K562 (cell line): ENCODE results near the gene DIS3L2. TPM values are rescaled to one million over a fixed set of nuclear protein-coding genes. Genes with fewer than 3 reads are reported as not detected.

Experiments
- ATAC-seq: fragments of 200-7000 bp; cut with Tn5 transposase; 3 replicates; pipeline ENCODE4 v1.9.1; 2020; ENCODE audit warnings: moderate library complexity
- BruUV-seq: library from RNA; stranded (reverse); fragments of 400-500 nt; replicated peaks from 2 replicates; lab custom pipeline; 2021; lab: Mats Ljungman, UMichigan
- CTCF ChIA-PET: fragments of 300-600 bp; formaldehyde crosslinking; extraction: SDS; loops from one replicate; lab custom pipeline; 2021; ENCODE audit warnings: low intra/inter-chr PET ratio; lab: Yijun Ruan, JAX
- POLR2A ChIA-PET: fragments of 300-600, 350-650 bp; sonication (Branson Sonifier 250); formaldehyde crosslinking; extraction: SDS; loops from one replicate; lab custom pipeline; 2021; ENCODE audit warnings: antibody characterized with exemption, inconsistent platforms; lab: Yijun Ruan, JAX
- DNase-seq, 4 experiments: peaks; one replicate each; pipeline versions ENCODE4 v3.0.0 to v3.0.0-alpha.2; 2011 to 2018; ENCODE audit warnings: low spot score in 3 of 4, mixed read lengths in 3 of 4; ENCODE audit errors: extremely low read depth in 1 of 4
- FAIRE-seq: peaks from 2 replicates; lab custom pipeline; 2011; peaks lifted over from hg19 to GRCh38; lab: Jason Lieb, UNC
- H2AFZ ChIP-seq: 2 replicates; pipeline ENCODE4 v1.6.0; 2011; ENCODE audit warnings: low read depth, low read length, control low read depth, inconsistent platforms
- H3K27ac ChIP-seq: fragments of 200-600 bp; 3 replicates; pipeline ENCODE4 v1.8.0; 2011; ENCODE audit warnings: low read depth, mild to moderate bottlenecking, control low read depth, inconsistent platforms, low read length, moderate library complexity, mixed read lengths; ENCODE audit errors: extremely low read depth
- H3K27me3 ChIP-seq, 2 experiments: fragments of 300-600 bp in 1 of 2; 2 replicates in 1 of 2; 3 replicates in 1 of 2; pipeline versions ENCODE4 v1.6.0 to v1.8.0; 2011; ENCODE audit warnings: inconsistent platforms in 2 of 2, low read length in 2 of 2, mild to moderate bottlenecking in 1 of 2, mixed read lengths in 1 of 2, moderate library complexity in 1 of 2; ENCODE audit not compliant: control insufficient read depth in 2 of 2, insufficient read depth in 2 of 2
- H3K36me3 ChIP-seq: fragments of 300-600 bp; 3 replicates; pipeline ENCODE4 v1.8.0; 2011; ENCODE audit warnings: mild to moderate bottlenecking, low read length, inconsistent platforms; ENCODE audit not compliant: control insufficient read depth, insufficient read depth
- H3K4me1 ChIP-seq, 2 experiments: fragments of 200-600 bp in 1 of 2; replicated peaks in 1 of 2; 2 replicates in 1 of 2; 3 replicates in 1 of 2; pipeline versions ENCODE4 v1.5.1 to v1.8.0; 2011; ENCODE audit warnings: inconsistent platforms in 2 of 2, low read length in 2 of 2, mild to moderate bottlenecking in 1 of 2, mixed read lengths in 1 of 2, moderate library complexity in 1 of 2; ENCODE audit not compliant: control insufficient read depth in 2 of 2, insufficient read depth in 2 of 2
- H3K4me2 ChIP-seq: 2 replicates; pipeline ENCODE4 v1.6.1; 2011; ENCODE audit warnings: low read length, control low read depth, inconsistent platforms, mixed read lengths; ENCODE audit not compliant: insufficient read depth
- H3K4me3 ChIP-seq: fragments of 200-600 bp; sonication (generic), shearing (Covaris generic); 2 replicates; pipeline ENCODE4 v1.5.1; 2016; ENCODE audit warnings: control low read depth, inconsistent platforms
- H3K79me2 ChIP-seq: fragments of 200-600 bp; 3 replicates; pipeline ENCODE4 v1.8.0; 2011; ENCODE audit warnings: low read length, inconsistent platforms; ENCODE audit not compliant: control insufficient read depth, insufficient read depth
- H3K9ac ChIP-seq, 2 experiments: 2 replicates each; pipeline versions ENCODE4 v1.6.0 to v1.6.1; 2011; ENCODE audit warnings: low read depth in 2 of 2, low read length in 2 of 2, control low read depth in 1 of 2, inconsistent platforms in 1 of 2, mild to moderate bottlenecking in 1 of 2, mixed read lengths in 1 of 2; ENCODE audit not compliant: insufficient read depth in 1 of 2
- H3K9me1 ChIP-seq: one replicate; pipeline ENCODE4 v1.6.0; 2011; ENCODE audit warnings: inconsistent platforms, mild to moderate bottlenecking, low read length, moderate library complexity; ENCODE audit not compliant: control insufficient read depth, insufficient read depth
- H3K9me3 ChIP-seq: replicated peaks from 2 replicates; pipeline ENCODE4 v1.5.1; 2011; ENCODE audit warnings: low read depth, low read length, inconsistent platforms; ENCODE audit not compliant: control insufficient read depth, insufficient read depth
- H4K20me1 ChIP-seq: replicated peaks from 2 replicates; pipeline ENCODE4 v1.6.1; 2011; ENCODE audit warnings: low read length, inconsistent platforms, mixed read lengths; ENCODE audit not compliant: control insufficient read depth, insufficient read depth
- BHLHE40 ChIP-seq: IDR thresholded peaks from 2 replicates; pipeline ENCODE4 v1.6.1; 2011; ENCODE audit warnings: low read length, improper control_type of control experiment
- HDAC8 ChIP-seq: fragments of 450-650 bp; IDR thresholded peaks from 2 replicates; pipeline ENCODE4 v1.6.1; 2016; ENCODE audit warnings: mild to moderate bottlenecking, missing genetic modification characterization, moderate library complexity, missing compliant biosample characterization
- MEF2D ChIP-seq: conservative IDR thresholded peaks from 2 replicates; pipeline ENCODE4 v1.6.1; 2016; ENCODE audit warnings: low read depth, missing genetic modification characterization, missing compliant biosample characterization
- MIER1 ChIP-seq: fragments of 450-650 bp; IDR thresholded peaks from 2 replicates; pipeline ENCODE4 v1.6.1; 2016; ENCODE audit warnings: antibody characterized with exemption, mild to moderate bottlenecking, low read depth
- POLR2A ChIP-seq: fragments of 450-650 bp; conservative IDR thresholded peaks from 2 replicates; pipeline ENCODE4 v1.6.1; 2016
- RBM34 ChIP-seq: fragments of 200-400 bp; formaldehyde crosslinking; IDR thresholded peaks from 2 replicates; pipeline ENCODE4 v1.6.1; 2018; ENCODE audit warnings: low read length, borderline replicate concordance; ENCODE audit not compliant: insufficient read depth
- SMAD3 ChIP-seq: fragments of 450-650 bp; formaldehyde crosslinking; conservative IDR thresholded peaks from 2 replicates; pipeline ENCODE4 v1.4.0; 2020; ENCODE audit warnings: mild to moderate bottlenecking
- ZNF41 ChIP-seq: fragments of 250-450 bp; sonication (Bioruptor Pico); conservative IDR thresholded peaks from 2 replicates; pipeline ENCODE4 v1.4.0; 2020; ENCODE audit warnings: mild to moderate bottlenecking
- ZNF695 ChIP-seq: fragments of 450-650 bp; formaldehyde crosslinking; IDR thresholded peaks from 2 replicates; pipeline ENCODE4 v1.4.0; 2020; ENCODE audit warnings: mild to moderate bottlenecking, moderate library complexity
- WGBS: fragments of 100-300 bp; shearing (Covaris generic); methylation state at CpG from one replicate; pipeline ENCODE4 v1.1.6; 2016; ENCODE audit warnings: low coverage, mixed read lengths; ENCODE audit not compliant: insufficient coverage; ENCODE audit errors: missing lambda C conversion rate; 5-methylcytosine and 5-hydroxymethylcytosine counted together
- in situ Hi-C: fragments of 300-500 bp; cut with MboI; formaldehyde crosslinking; loops from 4 replicates; pipeline ENCODE4 v1.15.0; 2018; ENCODE audit warnings: inconsistent platforms, mixed read lengths
- intact Hi-C: fragments of 100-400 bp; cut with micrococcal nuclease; formaldehyde crosslinking; loops from 2 replicates; pipeline ENCODE4 v1.14.2; 2022
- polyA plus RNA-seq, 8 experiments: library from polyadenylated mRNA; depleted of rRNA in 4 of 8; stranded (reverse) in 5 of 8; unstranded in 3 of 8; fragments of >200 nt; fragmentation: Nextera tagmentation in 2 of 8; fragmentation: Illumina TruSeq in 1 of 8; extraction: Ambion mirVana in 2 of 8; extraction: Trizol in 1 of 8; gene quantifications; 2 replicates each; pipeline versions ENCODE4 v1.2.1 to v1.2.3, GENCODE V29; 2011 to 2014; ENCODE audit warnings: inconsistent platforms in 1 of 8, missing spikeins in 1 of 8
- total RNA-seq, 7 experiments: library from RNA; depleted of rRNA in 6 of 7; stranded (reverse); fragments of >200 nt in 6 of 7; fragmentation: Illumina TruSeq in 2 of 7; extraction: Trizol in 2 of 7; gene quantifications; 2 replicates each; pipeline versions ENCODE4 v1.2.1 to v1.2.3, GENCODE V29; 2011 to 2021; ENCODE audit warnings: low replicate concordance in 1 of 7
- TF ChIP-seq, protein P1 (sequence below): fragments of 450-650 bp; formaldehyde crosslinking; IDR thresholded peaks from 2 replicates; pipeline ENCODE4 v1.4.0; 2020; ENCODE audit warnings: mild to moderate bottlenecking, moderate library complexity
- TF ChIP-seq, protein P2 (sequence below): sonication (generic); formaldehyde crosslinking; IDR thresholded peaks from 2 replicates; pipeline ENCODE4 v1.9.0; 2022; ENCODE audit warnings: mild to moderate bottlenecking, missing genetic modification reagents
- TF ChIP-seq, protein P3 (sequence below): fragments of 250-450 bp; sonication (Bioruptor Pico); IDR thresholded peaks from 2 replicates; pipeline ENCODE4 v1.8.0; 2022; ENCODE audit warnings: inconsistent platforms, mild to moderate bottlenecking, moderate library complexity, borderline replicate concordance
- TF ChIP-seq, protein P4 (sequence below), 2 experiments: fragments of 250-450 bp in 1 of 2; fragments of 450-650 bp in 1 of 2; sonication (Bioruptor Pico) in 1 of 2; IDR thresholded peaks; 2 replicates each; pipeline versions ENCODE4 v1.6.1 to v1.8.0; 2016 to 2021; ENCODE audit warnings: mild to moderate bottlenecking in 2 of 2, moderate library complexity in 2 of 2, missing compliant biosample characterization in 1 of 2, missing genetic modification characterization in 1 of 2

Gene DIS3L2
- total and polyA plus RNA-seq, 9 of the 15 experiments (the other 6 are each of a cell fraction or from before 2014, with no cell fraction given): 1.5 to 19.2 (median 11.2) TPM

DNA sequence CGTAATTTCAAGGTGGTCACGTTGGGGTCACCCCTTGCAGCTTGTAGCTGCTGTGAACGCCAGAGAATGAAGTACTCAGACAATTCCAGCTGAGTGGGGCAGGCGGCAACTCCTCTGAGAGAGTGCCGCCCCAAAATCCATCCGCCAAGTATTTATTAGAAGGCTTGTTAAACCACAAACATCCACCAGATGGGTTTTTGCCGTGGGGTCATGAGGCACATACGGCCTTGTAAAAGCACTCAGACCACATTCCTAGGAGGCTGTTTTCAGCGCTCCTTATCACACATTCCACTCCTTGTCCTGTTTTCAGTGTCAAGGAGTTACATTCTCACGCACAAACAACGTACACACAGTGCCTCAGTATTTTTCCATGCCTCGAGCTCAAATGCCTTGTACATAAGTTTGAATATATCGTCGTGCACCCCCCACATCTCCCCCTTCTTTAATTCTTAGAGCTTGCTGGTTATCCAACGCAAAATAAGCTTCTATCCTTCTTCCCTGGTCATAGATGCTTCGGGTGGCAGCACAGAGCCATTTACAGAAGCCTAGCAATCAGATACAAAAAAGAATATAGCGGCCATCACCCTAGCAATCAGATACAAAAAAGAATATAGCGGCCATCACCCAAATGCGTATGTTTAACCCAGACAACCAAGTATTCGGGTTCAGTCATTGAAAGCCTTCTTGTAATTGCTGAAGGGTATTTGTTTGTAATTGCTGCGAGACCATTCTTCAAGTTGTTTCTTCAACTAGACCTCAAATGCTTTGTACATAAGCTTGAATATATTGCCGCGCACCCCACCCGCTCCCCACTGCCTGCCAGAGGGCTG lies 424.4 kb downstream of the DIS3L2 start:
- ATAC-seq: no peak
- ChIA-PET POLR2A (no interaction called here), CTCF (no interaction called here)
- no peak for DNase-seq
- H3K79me2 ChIP-seq: no peaks in the 10 kb centered on the region
- H3K9ac ChIP-seq: no peak overlapping the region
- no TSS peak for BruUV-seq
- peaks cover 4 to 22% of the 10 kb centered on the region in 2 experiments; a peak in 4 of 5 replicates for H3K27me3 ChIP-seq
- no peak for FAIRE-seq
- H3K27ac ChIP-seq: no peak overlapping the region
- TF ChIP-seq POLR2A (no peak), BHLHE40 (no peak), ZNF695 (CRISPR knock-in tag) (no peak), RBM34 (no peak), ZNF41 (CRISPR knock-in tag) (no peak), MIER1 (no peak), SMAD3 (CRISPR knock-in tag) (no peak), MEF2D (tag) (no peak), HDAC8 (tag) (no peak)
- TF ChIP-seq, protein P1, sequence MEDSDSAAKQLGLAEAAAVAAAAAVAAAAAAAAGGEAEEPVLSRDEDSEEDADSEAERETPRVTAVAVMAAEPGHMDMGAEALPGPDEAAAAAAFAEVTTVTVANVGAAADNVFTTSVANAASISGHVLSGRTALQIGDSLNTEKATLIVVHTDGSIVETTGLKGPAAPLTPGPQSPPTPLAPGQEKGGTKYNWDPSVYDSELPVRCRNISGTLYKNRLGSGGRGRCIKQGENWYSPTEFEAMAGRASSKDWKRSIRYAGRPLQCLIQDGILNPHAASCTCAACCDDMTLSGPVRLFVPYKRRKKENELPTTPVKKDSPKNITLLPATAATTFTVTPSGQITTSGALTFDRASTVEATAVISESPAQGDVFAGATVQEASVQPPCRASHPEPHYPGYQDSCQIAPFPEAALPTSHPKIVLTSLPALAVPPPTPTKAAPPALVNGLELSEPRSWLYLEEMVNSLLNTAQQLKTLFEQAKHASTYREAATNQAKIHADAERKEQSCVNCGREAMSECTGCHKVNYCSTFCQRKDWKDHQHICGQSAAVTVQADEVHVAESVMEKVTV: no peak
- TF ChIP-seq, protein P2, sequence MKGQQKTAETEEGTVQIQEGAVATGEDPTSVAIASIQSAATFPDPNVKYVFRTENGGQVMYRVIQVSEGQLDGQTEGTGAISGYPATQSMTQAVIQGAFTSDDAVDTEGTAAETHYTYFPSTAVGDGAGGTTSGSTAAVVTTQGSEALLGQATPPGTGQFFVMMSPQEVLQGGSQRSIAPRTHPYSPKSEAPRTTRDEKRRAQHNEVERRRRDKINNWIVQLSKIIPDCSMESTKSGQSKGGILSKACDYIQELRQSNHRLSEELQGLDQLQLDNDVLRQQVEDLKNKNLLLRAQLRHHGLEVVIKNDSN (CRISPR knock-in tag): no peak
- TF ChIP-seq, protein P3, sequence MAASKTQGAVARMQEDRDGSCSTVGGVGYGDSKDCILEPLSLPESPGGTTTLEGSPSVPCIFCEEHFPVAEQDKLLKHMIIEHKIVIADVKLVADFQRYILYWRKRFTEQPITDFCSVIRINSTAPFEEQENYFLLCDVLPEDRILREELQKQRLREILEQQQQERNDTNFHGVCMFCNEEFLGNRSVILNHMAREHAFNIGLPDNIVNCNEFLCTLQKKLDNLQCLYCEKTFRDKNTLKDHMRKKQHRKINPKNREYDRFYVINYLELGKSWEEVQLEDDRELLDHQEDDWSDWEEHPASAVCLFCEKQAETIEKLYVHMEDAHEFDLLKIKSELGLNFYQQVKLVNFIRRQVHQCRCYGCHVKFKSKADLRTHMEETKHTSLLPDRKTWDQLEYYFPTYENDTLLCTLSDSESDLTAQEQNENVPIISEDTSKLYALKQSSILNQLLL: no peak
- TF ChIP-seq, protein P4, sequence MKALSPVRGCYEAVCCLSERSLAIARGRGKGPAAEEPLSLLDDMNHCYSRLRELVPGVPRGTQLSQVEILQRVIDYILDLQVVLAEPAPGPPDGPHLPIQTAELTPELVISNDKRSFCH (CRISPR knock-in tag; IDR thresholded peaks at IDR 0.05): no peak
- TF ChIP-seq, protein P4 (tag; IDR thresholded peaks at IDR 0.05): no peak
- no peaks in the 10 kb centered on the region for H3K9me1 ChIP-seq
- H4K20me1 ChIP-seq: no peaks in the 10 kb centered on the region
- H3K36me3 ChIP-seq: no peaks in the 10 kb centered on the region
- H3K9me3 ChIP-seq: no peaks in the 10 kb centered on the region
- no peak overlapping the region for H3K4me2 ChIP-seq
- intact Hi-C loops: no loop called here
- H2AFZ ChIP-seq: no peak overlapping the region
- no peak overlapping the region for H3K4me3 ChIP-seq
- peaks cover 0 to 7% of the 10 kb centered on the region in 2 experiments; a peak in 1 of 5 replicates for H3K4me1 ChIP-seq
- in situ Hi-C loops: no loop called here
- WGBS: 11% methylated on average over 21 of the region's 24 CpGs
